ENCODE data around the gene PRKCH. TPM values are rescaled to one million over a fixed set of nuclear protein-coding genes. Genes with fewer than 3 reads are reported as not detected.

The PRKCH gene
- total and polyA plus RNA-seq, 2 of the 13 experiments (the other 11 are each of a cell fraction or from before 2014, with no cell fraction given) = 0.48 to 1.3 TPM

- TF ChIP-seq, protein P1, sequence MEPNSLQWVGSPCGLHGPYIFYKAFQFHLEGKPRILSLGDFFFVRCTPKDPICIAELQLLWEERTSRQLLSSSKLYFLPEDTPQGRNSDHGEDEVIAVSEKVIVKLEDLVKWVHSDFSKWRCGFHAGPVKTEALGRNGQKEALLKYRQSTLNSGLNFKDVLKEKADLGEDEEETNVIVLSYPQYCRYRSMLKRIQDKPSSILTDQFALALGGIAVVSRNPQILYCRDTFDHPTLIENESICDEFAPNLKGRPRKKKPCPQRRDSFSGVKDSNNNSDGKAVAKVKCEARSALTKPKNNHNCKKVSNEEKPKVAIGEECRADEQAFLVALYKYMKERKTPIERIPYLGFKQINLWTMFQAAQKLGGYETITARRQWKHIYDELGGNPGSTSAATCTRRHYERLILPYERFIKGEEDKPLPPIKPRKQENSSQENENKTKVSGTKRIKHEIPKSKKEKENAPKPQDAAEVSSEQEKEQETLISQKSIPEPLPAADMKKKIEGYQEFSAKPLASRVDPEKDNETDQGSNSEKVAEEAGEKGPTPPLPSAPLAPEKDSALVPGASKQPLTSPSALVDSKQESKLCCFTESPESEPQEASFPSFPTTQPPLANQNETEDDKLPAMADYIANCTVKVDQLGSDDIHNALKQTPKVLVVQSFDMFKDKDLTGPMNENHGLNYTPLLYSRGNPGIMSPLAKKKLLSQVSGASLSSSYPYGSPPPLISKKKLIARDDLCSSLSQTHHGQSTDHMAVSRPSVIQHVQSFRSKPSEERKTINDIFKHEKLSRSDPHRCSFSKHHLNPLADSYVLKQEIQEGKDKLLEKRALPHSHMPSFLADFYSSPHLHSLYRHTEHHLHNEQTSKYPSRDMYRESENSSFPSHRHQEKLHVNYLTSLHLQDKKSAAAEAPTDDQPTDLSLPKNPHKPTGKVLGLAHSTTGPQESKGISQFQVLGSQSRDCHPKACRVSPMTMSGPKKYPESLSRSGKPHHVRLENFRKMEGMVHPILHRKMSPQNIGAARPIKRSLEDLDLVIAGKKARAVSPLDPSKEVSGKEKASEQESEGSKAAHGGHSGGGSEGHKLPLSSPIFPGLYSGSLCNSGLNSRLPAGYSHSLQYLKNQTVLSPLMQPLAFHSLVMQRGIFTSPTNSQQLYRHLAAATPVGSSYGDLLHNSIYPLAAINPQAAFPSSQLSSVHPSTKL (CRISPR knock-in tag; IDR thresholded peaks at IDR 0.05) = peak; percentile 3; the same call in 1 of the 2 replicates
- TF ChIP-seq, protein P2, sequence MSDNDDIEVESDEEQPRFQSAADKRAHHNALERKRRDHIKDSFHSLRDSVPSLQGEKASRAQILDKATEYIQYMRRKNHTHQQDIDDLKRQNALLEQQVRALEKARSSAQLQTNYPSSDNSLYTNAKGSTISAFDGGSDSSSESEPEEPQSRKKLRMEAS (IDR thresholded peaks at IDR 0.05) = no peak
- TF ChIP-seq ZNF225 (CRISPR knock-in tag; IDR thresholded peaks at IDR 0.05) (no peak), IRF9 (CRISPR knock-in tag; IDR thresholded peaks at IDR 0.05; ENCODE audit: borderline replicate concordance) (no peak), CENPT (CRISPR knock-in tag; IDR thresholded peaks at IDR 0.05; ENCODE audit: low read depth) (no peak), U2AF1 (optimal IDR thresholded peaks at IDR 0.05; ENCODE audit: low read depth, low read length) (no peak), HMG20B (CRISPR knock-in tag; conservative IDR thresholded peaks at IDR 0.05) (no peak), SOX13 (IDR thresholded peaks at IDR 0.05) (no peak), SOX13 (CRISPR knock-in tag; conservative IDR thresholded peaks at IDR 0.05 in 1 of 2, IDR thresholded peaks at IDR 0.05 in 1 of 2) (peak in 1 of 2 experiments; percentile 30; a peak in 2 of 4 replicates), SMARCC2 (IDR thresholded peaks at IDR 0.05) (no peak), IRX3 (CRISPR knock-in tag; IDR thresholded peaks at IDR 0.05; ENCODE audit: borderline replicate concordance, low read depth) (no peak), RARA (CRISPR knock-in tag; IDR thresholded peaks at IDR 0.05) (no peak), MEIS2 (CRISPR knock-in tag; IDR thresholded peaks at IDR 0.05) (no peak)
- TF ChIP-seq, protein P3, sequence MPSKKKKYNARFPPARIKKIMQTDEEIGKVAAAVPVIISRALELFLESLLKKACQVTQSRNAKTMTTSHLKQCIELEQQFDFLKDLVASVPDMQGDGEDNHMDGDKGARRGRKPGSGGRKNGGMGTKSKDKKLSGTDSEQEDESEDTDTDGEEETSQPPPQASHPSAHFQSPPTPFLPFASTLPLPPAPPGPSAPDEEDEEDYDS (CRISPR knock-in tag; IDR thresholded peaks at IDR 0.05) = no peak
These were observed 145.0 kb downstream of the PRKCH start (continued) for GRCh38 chr14:61466249-61466904.
